Astrocyte (in vitro differentiated cells and primary cell): ENCODE measurements around the gene ZCCHC3. TPM values are rescaled to one million over a fixed set of nuclear protein-coding genes. Genes with fewer than 3 reads are reported as not detected.

Source experiments
- DNase-seq: peaks from one replicate; pipeline ENCODE4 v3.0.0-alpha.2; 2010; ENCODE audit warnings: low read depth
- FAIRE-seq: peaks from 2 replicates; lab custom pipeline; 2011; peaks lifted over from hg19 to GRCh38; lab: Jason Lieb, UNC
- H2AFZ ChIP-seq: 2 replicates; pipeline ENCODE4 v1.6.0; 2012; ENCODE audit warnings: low read depth, low read length, inconsistent platforms
- H3K27ac ChIP-seq: 2 replicates; pipeline ENCODE4 v1.5.1; 2011; ENCODE audit warnings: low read depth, low read length, inconsistent platforms
- H3K27me3 ChIP-seq: 2 replicates; pipeline ENCODE4 v1.6.0; 2011; ENCODE audit warnings: low read length, inconsistent platforms; ENCODE audit not compliant: insufficient read depth
- H3K36me3 ChIP-seq: 2 replicates; pipeline ENCODE4 v1.5.1; 2011; ENCODE audit warnings: low read length, inconsistent platforms; ENCODE audit not compliant: insufficient read depth
- H3K4me1 ChIP-seq: 2 replicates; pipeline ENCODE4 v1.5.1; 2011; ENCODE audit warnings: low read length, inconsistent platforms; ENCODE audit not compliant: insufficient read depth
- H3K4me2 ChIP-seq: 2 replicates; pipeline ENCODE4 v1.6.0; 2012; ENCODE audit warnings: low read length, inconsistent platforms
- H3K4me3 ChIP-seq: 2 replicates; pipeline ENCODE4 v1.5.1; 2011; ENCODE audit warnings: low read depth, mild to moderate bottlenecking, low read length, inconsistent platforms; ENCODE audit not compliant: insufficient read depth
- H3K79me2 ChIP-seq: 2 replicates; pipeline ENCODE4 v1.6.0; 2012; ENCODE audit warnings: mild to moderate bottlenecking, low read length, inconsistent platforms; ENCODE audit not compliant: insufficient read depth
- H3K9ac ChIP-seq: 2 replicates; pipeline ENCODE4 v1.6.0; 2012; ENCODE audit warnings: mild to moderate bottlenecking, low read length, inconsistent platforms
- H3K9me3 ChIP-seq: 2 replicates; pipeline ENCODE4 v1.5.1; 2012; ENCODE audit warnings: low read depth, mild to moderate bottlenecking, low read length, inconsistent platforms; ENCODE audit not compliant: insufficient read depth
- H4K20me1 ChIP-seq: 2 replicates; pipeline ENCODE4 v1.6.0; 2012; ENCODE audit warnings: low read length, inconsistent platforms; ENCODE audit not compliant: insufficient read depth
- H3K27ac Mint-ChIP-seq: one replicate; pipeline ENCODE4 v1.8.0; 2021; ENCODE audit warnings: mild to moderate bottlenecking, mixed read lengths; ENCODE audit not compliant: unreplicated experiment
- H3K27me3 Mint-ChIP-seq: one replicate; pipeline ENCODE4 v1.8.0; 2021; ENCODE audit warnings: low read depth, mixed read lengths; ENCODE audit not compliant: unreplicated experiment
- H3K36me3 Mint-ChIP-seq: one replicate; pipeline ENCODE4 v1.8.0; 2021; ENCODE audit warnings: low read depth, mixed read lengths; ENCODE audit not compliant: unreplicated experiment
- H3K4me1 Mint-ChIP-seq: one replicate; pipeline ENCODE4 v1.8.0; 2021; ENCODE audit warnings: low read depth, mixed read lengths; ENCODE audit not compliant: unreplicated experiment
- H3K4me3 Mint-ChIP-seq: one replicate; pipeline ENCODE4 v1.8.0; 2021; ENCODE audit warnings: mild to moderate bottlenecking, moderate library complexity, mixed read lengths; ENCODE audit not compliant: unreplicated experiment
- H3K9me3 Mint-ChIP-seq: one replicate; pipeline ENCODE4 v1.8.0; 2021; ENCODE audit warnings: mild to moderate bottlenecking, mixed read lengths; ENCODE audit not compliant: unreplicated experiment
- CTCF ChIP-seq: IDR thresholded peaks from 2 replicates; pipeline ENCODE4 v1.5.1; 2011; ENCODE audit warnings: low read depth, mild to moderate bottlenecking, inconsistent platforms, low read length, moderate library complexity; ENCODE audit not compliant: insufficient read depth
- EZH2 ChIP-seq: IDR thresholded peaks from 2 replicates; pipeline ENCODE4 v1.6.1; 2012; ENCODE audit warnings: mild to moderate bottlenecking, low read length, inconsistent platforms; ENCODE audit not compliant: insufficient read depth
- total RNA-seq: library from RNA; stranded (reverse); gene quantifications from 2 replicates; pipeline ENCODE4 v1.2.1, GENCODE V29; 2021

The ZCCHC3 gene
- total RNA-seq, 1 donor from 2014 or later: 18.6 TPM

- Histone ChIP-seq H3K4me1 (peaks cover 24% of the 10 kb centered on the region), H3K9me3 (no peaks in the 10 kb centered on the region), H2AFZ (no peak overlapping the region), H3K4me2 (no peak overlapping the region), H3K79me2 (peaks cover 41% of the 10 kb centered on the region), H3K9ac (no peak overlapping the region), H3K27ac (no peak overlapping the region), H4K20me1 (peaks cover 33% of the 10 kb centered on the region), H3K27me3 (no peaks in the 10 kb centered on the region), H3K36me3 (no peaks in the 10 kb centered on the region), H3K4me3 (no peak overlapping the region)
- Mint-ChIP-seq H3K27ac (peak overlapping the region; percentile 1), H3K27me3 (no peaks in the 10 kb centered on the region), H3K9me3 (no peaks in the 10 kb centered on the region), H3K4me1 (peaks cover 25% of the 10 kb centered on the region), H3K4me3 (peak overlapping the region; percentile 34), H3K36me3 (no peaks in the 10 kb centered on the region)
- FAIRE-seq (no peak), DNase-seq (no peak)
- TF ChIP-seq CTCF: no peak
- TF ChIP-seq EZH2: no peak
Measured at GRCh38 chr20:301886-302848, 4.8 kb downstream of the ZCCHC3 start.

- H3K4me1 Mint-ChIP-seq: peaks cover 28% of the 10 kb centered on the region
- Histone ChIP-seq H3K4me3 (no peak overlapping the region), H4K20me1 (peaks cover 7% of the 10 kb centered on the region), H3K4me2 (no peak overlapping the region), H3K79me2 (peaks cover 7% of the 10 kb centered on the region), H3K4me1 (peaks cover 22% of the 10 kb centered on the region), H2AFZ (no peak overlapping the region), H3K9me3 (no peaks in the 10 kb centered on the region), H3K27ac (no peak overlapping the region), H3K36me3 (no peaks in the 10 kb centered on the region), H3K27me3 (no peaks in the 10 kb centered on the region), H3K9ac (no peak overlapping the region)
- TF ChIP-seq EZH2: no peak
- DNase-seq (no peak), FAIRE-seq (no peak)
- H3K36me3 Mint-ChIP-seq: no peaks in the 10 kb centered on the region
- no peak overlapping the region for H3K27ac Mint-ChIP-seq
- H3K9me3 Mint-ChIP-seq: no peaks in the 10 kb centered on the region
- H3K4me3 Mint-ChIP-seq: no peak overlapping the region
- H3K27me3 Mint-ChIP-seq: no peaks in the 10 kb centered on the region
Measured at GRCh38 chr20:305745-306144, 8.4 kb downstream of the ZCCHC3 start.

GRCh38 chr20:308427-309038 lies 11.2 kb downstream of the ZCCHC3 start:
- H3K27ac ChIP-seq: no peak overlapping the region

More at GRCh38 chr20:308427-309038, 11.2 kb downstream of the ZCCHC3 start:
- FAIRE-seq (no peak), DNase-seq (no peak)
- Histone ChIP-seq H4K20me1 (no peaks in the 10 kb centered on the region), H3K9ac (no peak overlapping the region), H3K27me3 (no peaks in the 10 kb centered on the region), H3K9me3 (no peaks in the 10 kb centered on the region), H3K4me3 (no peak overlapping the region), H3K79me2 (no peaks in the 10 kb centered on the region), H3K4me1 (peaks cover 18% of the 10 kb centered on the region), H2AFZ (peak overlapping the region; percentile 14), H3K36me3 (no peaks in the 10 kb centered on the region), H3K4me2 (peak overlapping the region; percentile 93)
- TF ChIP-seq EZH2 (no peak), CTCF (no peak)
- H3K27me3 Mint-ChIP-seq: no peaks in the 10 kb centered on the region
- H3K4me1 Mint-ChIP-seq: peaks cover 9% of the 10 kb centered on the region
- H3K4me3 Mint-ChIP-seq: no peak overlapping the region
- H3K9me3 Mint-ChIP-seq: no peaks in the 10 kb centered on the region
- H3K27ac Mint-ChIP-seq: no peak overlapping the region
- no peaks in the 10 kb centered on the region for H3K36me3 Mint-ChIP-seq
